H9 (cell line): ENCODE measurements around the gene GRIP1. TPM values are rescaled to one million over a fixed set of nuclear protein-coding genes. Genes with fewer than 3 reads are reported as not detected.

Experiments
- DNase-seq: peaks from one replicate; pipeline ENCODE4 v3.0.0-alpha.2; 2017
- H2AFZ ChIP-seq: one replicate; pipeline ENCODE4 v1.6.1; 2013; ENCODE audit warnings: mild to moderate bottlenecking, low read length, control low read depth, moderate library complexity
- H2AK5ac ChIP-seq: 2 replicates; pipeline ENCODE4 v1.6.1; 2013; ENCODE audit warnings: low read length, control low read depth, mixed read lengths; ENCODE audit not compliant: insufficient read length
- H2BK120ac ChIP-seq: one replicate; pipeline ENCODE4 v1.6.1; 2013; ENCODE audit warnings: low read depth, mild to moderate bottlenecking, low read length, control low read depth, inconsistent platforms; ENCODE audit not compliant: poor library complexity, severe bottlenecking
- H2BK12ac ChIP-seq: 2 replicates; pipeline ENCODE4 v1.6.1; 2013; ENCODE audit warnings: low read length, control low read depth, mixed read lengths, low read depth; ENCODE audit not compliant: insufficient read length
- H2BK15ac ChIP-seq: 2 replicates; pipeline ENCODE4 v1.6.1; 2013; ENCODE audit warnings: low read depth, low read length, control low read depth
- H2BK20ac ChIP-seq: one replicate; pipeline ENCODE4 v1.6.1; 2013; ENCODE audit warnings: low read depth, mild to moderate bottlenecking, low read length, control low read depth, inconsistent platforms; ENCODE audit not compliant: poor library complexity, severe bottlenecking
- H2BK5ac ChIP-seq: 2 replicates; pipeline ENCODE4 v1.6.1; 2013; ENCODE audit warnings: low read length, control low read depth, mixed read lengths; ENCODE audit not compliant: insufficient read length
- H3K14ac ChIP-seq: 2 replicates; pipeline ENCODE4 v1.6.1; 2013; ENCODE audit warnings: low read length, control low read depth; ENCODE audit not compliant: insufficient read depth
- H3K18ac ChIP-seq: 2 replicates; pipeline ENCODE4 v1.6.1; 2013; ENCODE audit warnings: low read depth, mild to moderate bottlenecking, mixed read lengths, low read length, control low read depth; ENCODE audit not compliant: insufficient read length
- H3K23ac ChIP-seq: 2 replicates; pipeline ENCODE4 v1.6.1; 2013; ENCODE audit warnings: low read length, control low read depth, mixed read lengths, low read depth; ENCODE audit not compliant: insufficient read length
- H3K23me2 ChIP-seq: 2 replicates; pipeline ENCODE4 v1.6.1; 2013; ENCODE audit warnings: low read depth, mild to moderate bottlenecking, mixed read lengths, low read length, control low read depth; ENCODE audit not compliant: insufficient read length, poor library complexity, severe bottlenecking
- H3K27ac ChIP-seq: 2 replicates; pipeline ENCODE4 v1.5.1; 2013; ENCODE audit warnings: low read length, control low read depth, mixed read lengths, low read depth; ENCODE audit not compliant: insufficient read length
- H3K27me3 ChIP-seq: 2 replicates; pipeline ENCODE4 v1.6.1; 2013; ENCODE audit warnings: low read length, control low read depth, inconsistent platforms; ENCODE audit not compliant: insufficient read depth
- H3K4ac ChIP-seq: 2 replicates; pipeline ENCODE4 v1.6.1; 2013; ENCODE audit warnings: low read depth, mild to moderate bottlenecking, control low read depth, inconsistent platforms, low read length, moderate library complexity
- H3K4me1 ChIP-seq: 2 replicates; pipeline ENCODE4 v1.6.1; 2013; ENCODE audit warnings: low read length, control low read depth, inconsistent platforms; ENCODE audit not compliant: insufficient read depth
- H3K4me2 ChIP-seq: 2 replicates; pipeline ENCODE4 v1.6.1; 2013; ENCODE audit warnings: low read length, control low read depth, mixed read lengths; ENCODE audit not compliant: insufficient read length, insufficient read depth
- H3K56ac ChIP-seq: 2 replicates; pipeline ENCODE4 v1.6.1; 2013; ENCODE audit warnings: low read depth, mild to moderate bottlenecking, mixed read lengths, low read length, control low read depth; ENCODE audit not compliant: insufficient read length
- H3K79me1 ChIP-seq: 2 replicates; pipeline ENCODE4 v1.6.1; 2013; ENCODE audit warnings: low read depth, mild to moderate bottlenecking, moderate library complexity, low read length, control low read depth, inconsistent platforms; ENCODE audit not compliant: insufficient read depth, poor library complexity, severe bottlenecking
- H3K79me2 ChIP-seq: 2 replicates; pipeline ENCODE4 v1.6.1; 2013; ENCODE audit warnings: low read length, control low read depth, inconsistent platforms; ENCODE audit not compliant: insufficient read depth
- H3K9ac ChIP-seq: 2 replicates; pipeline ENCODE4 v1.6.1; 2013; ENCODE audit warnings: low read length, control low read depth, mixed read lengths; ENCODE audit not compliant: insufficient read length; ENCODE audit errors: extremely low read depth
- H3K9me3 ChIP-seq: one replicate; pipeline ENCODE4 v1.6.1; 2013; ENCODE audit warnings: low read depth, low read length, inconsistent platforms; ENCODE audit not compliant: control insufficient read depth
- H3T11ph ChIP-seq: one replicate; pipeline ENCODE4 v1.6.1; 2013; ENCODE audit warnings: mild to moderate bottlenecking, low read length, control low read depth, inconsistent platforms
- H4K20me1 ChIP-seq: one replicate; pipeline ENCODE4 v1.6.1; 2013; ENCODE audit not compliant: control insufficient read depth, insufficient read length, insufficient read depth
- H4K5ac ChIP-seq: 2 replicates; pipeline ENCODE4 v1.6.1; 2013; ENCODE audit warnings: low read depth, mild to moderate bottlenecking, mixed read lengths, low read length, control low read depth; ENCODE audit not compliant: insufficient read length
- H4K8ac ChIP-seq: replicated peaks from 2 replicates; pipeline ENCODE4 v1.6.1; 2013; ENCODE audit warnings: low read length, control low read depth, mixed read lengths, low read depth; ENCODE audit not compliant: insufficient read length
- H4K91ac ChIP-seq: 2 replicates; pipeline ENCODE4 v1.6.1; 2013; ENCODE audit warnings: low read depth, mild to moderate bottlenecking, moderate library complexity, mixed read lengths, low read length, control low read depth; ENCODE audit not compliant: insufficient read length
- H3K27ac Mint-ChIP-seq, 3 experiments: 2 replicates in 2 of 3; 3 replicates in 1 of 3; pipeline ENCODE4 v1.8.0; 2020 to 2021; ENCODE audit warnings: mixed read lengths in 3 of 3, mild to moderate bottlenecking in 1 of 3, moderate library complexity in 1 of 3
- H3K27me3 Mint-ChIP-seq: 2 replicates; pipeline ENCODE4 v1.8.0; 2021; ENCODE audit warnings: low read depth, mild to moderate bottlenecking, moderate library complexity, mixed read lengths
- H3K36me3 Mint-ChIP-seq, 3 experiments: 2 replicates in 2 of 3; 3 replicates in 1 of 3; pipeline ENCODE4 v1.8.0; 2020 to 2021; ENCODE audit warnings: low read depth in 3 of 3, mixed read lengths in 3 of 3; ENCODE audit not compliant: insufficient read depth in 1 of 3
- H3K4me1 Mint-ChIP-seq, 2 experiments: 2 replicates each; pipeline ENCODE4 v1.8.0; 2020; ENCODE audit warnings: mixed read lengths in 2 of 2
- H3K4me3 Mint-ChIP-seq, 2 experiments: 2 replicates in 1 of 2; 3 replicates in 1 of 2; pipeline ENCODE4 v1.8.0; 2020 to 2021; ENCODE audit warnings: mild to moderate bottlenecking in 2 of 2, mixed read lengths in 2 of 2, moderate library complexity in 1 of 2
- H3K9me3 Mint-ChIP-seq, 2 experiments: 2 replicates in 1 of 2; 3 replicates in 1 of 2; pipeline ENCODE4 v1.8.0; 2020; ENCODE audit warnings: mild to moderate bottlenecking in 2 of 2, mixed read lengths in 2 of 2, moderate library complexity in 1 of 2
- WGBS: extraction: QIAGEN DNeasy Blood & Tissue Kit; methylation state at CpG from one replicate; pipeline ENCODE4 v1.1.7; 2013; ENCODE audit warnings: missing lambda C conversion rate, low lambda C conversion rate, mixed read lengths; ENCODE audit not compliant: insufficient read length; ENCODE audit errors: extremely low coverage; 5-methylcytosine and 5-hydroxymethylcytosine counted together
- total RNA-seq: library from RNA; stranded (reverse); gene quantifications from 2 replicates; pipeline ENCODE4 v1.2.1, GENCODE V29; 2021
- TF ChIP-seq, protein P1 (sequence below): fragments of 200-600 bp; sonication (generic); conservative IDR thresholded peaks from 3 replicates; pipeline ENCODE4 v1.8.0; 2021; ENCODE audit warnings: antibody characterized with exemption, mild to moderate bottlenecking

The GRIP1 gene
- total RNA-seq, 1 experiment from 2014 or later: 19.5 TPM

DNA sequence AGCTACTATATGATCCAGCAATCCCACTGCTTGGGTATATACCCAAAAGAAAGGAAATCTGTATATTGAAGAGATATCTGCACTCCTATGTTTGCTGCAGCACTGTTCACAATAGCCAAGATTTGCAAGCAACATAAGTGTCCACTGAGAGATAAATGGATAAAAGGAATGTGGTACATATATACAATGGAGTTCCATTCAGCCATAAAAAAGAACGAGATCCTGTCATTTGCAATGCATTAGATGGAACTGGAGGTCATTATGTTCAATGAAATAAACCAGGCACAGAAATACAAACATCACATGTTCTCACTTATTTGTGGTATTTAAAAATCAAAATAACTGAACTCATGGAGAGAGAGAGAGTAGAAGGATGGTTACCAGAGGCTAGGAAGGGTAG lies 260.0 kb downstream of the GRIP1 start:
- Histone ChIP-seq H2BK20ac (no peak overlapping the region), H3K4me2 (no peak overlapping the region), H3K4ac (no peak overlapping the region), H3K14ac (no peak overlapping the region), H2AK5ac (no peak overlapping the region), H3K23me2 (no peaks in the 10 kb centered on the region), H3K56ac (no peak overlapping the region), H3K18ac (no peak overlapping the region), H3K9me3 (no peaks in the 10 kb centered on the region), H3K23ac (no peak overlapping the region), H3T11ph (no peak overlapping the region), H2AFZ (no peak overlapping the region), H4K91ac (no peak overlapping the region), H3K79me2 (no peaks in the 10 kb centered on the region), H3K9ac (no peak overlapping the region), H2BK15ac (no peak overlapping the region), H3K79me1 (no peaks in the 10 kb centered on the region), H2BK5ac (no peak overlapping the region), H4K8ac (no peak overlapping the region), H3K4me1 (no peaks in the 10 kb centered on the region), H2BK12ac (no peak overlapping the region), H2BK120ac (no peak overlapping the region), H3K27me3 (no peaks in the 10 kb centered on the region), H3K27ac (no peak overlapping the region), H4K5ac (no peak overlapping the region), H4K20me1 (no peaks in the 10 kb centered on the region)
- H3K27me3 Mint-ChIP-seq: no peaks in the 10 kb centered on the region
- H3K36me3 Mint-ChIP-seq: peaks cover 0 to 2% (median 0%) of the 10 kb centered on the region in 3 experiments; a peak in 1 of 7 replicates
- no peak overlapping the region for H3K4me3 Mint-ChIP-seq
- H3K9me3 Mint-ChIP-seq: peaks cover 0 to 6% of the 10 kb centered on the region in 2 experiments; a peak in 1 of 5 replicates
- H3K4me1 Mint-ChIP-seq: peaks cover 11 to 13% of the 10 kb centered on the region in 2 experiments
- no peak for DNase-seq
- TF ChIP-seq, protein P1, sequence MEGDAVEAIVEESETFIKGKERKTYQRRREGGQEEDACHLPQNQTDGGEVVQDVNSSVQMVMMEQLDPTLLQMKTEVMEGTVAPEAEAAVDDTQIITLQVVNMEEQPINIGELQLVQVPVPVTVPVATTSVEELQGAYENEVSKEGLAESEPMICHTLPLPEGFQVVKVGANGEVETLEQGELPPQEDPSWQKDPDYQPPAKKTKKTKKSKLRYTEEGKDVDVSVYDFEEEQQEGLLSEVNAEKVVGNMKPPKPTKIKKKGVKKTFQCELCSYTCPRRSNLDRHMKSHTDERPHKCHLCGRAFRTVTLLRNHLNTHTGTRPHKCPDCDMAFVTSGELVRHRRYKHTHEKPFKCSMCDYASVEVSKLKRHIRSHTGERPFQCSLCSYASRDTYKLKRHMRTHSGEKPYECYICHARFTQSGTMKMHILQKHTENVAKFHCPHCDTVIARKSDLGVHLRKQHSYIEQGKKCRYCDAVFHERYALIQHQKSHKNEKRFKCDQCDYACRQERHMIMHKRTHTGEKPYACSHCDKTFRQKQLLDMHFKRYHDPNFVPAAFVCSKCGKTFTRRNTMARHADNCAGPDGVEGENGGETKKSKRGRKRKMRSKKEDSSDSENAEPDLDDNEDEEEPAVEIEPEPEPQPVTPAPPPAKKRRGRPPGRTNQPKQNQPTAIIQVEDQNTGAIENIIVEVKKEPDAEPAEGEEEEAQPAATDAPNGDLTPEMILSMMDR: no peak
- no peak overlapping the region for H3K27ac Mint-ChIP-seq
- WGBS: no CpG with 5 or more reads among the region's 1 CpG
